A549 (cell line): Measurements from ENCODE around the gene PCBP3. TPM values are rescaled to one million over a fixed set of nuclear protein-coding genes. Genes with fewer than 3 reads are reported as not detected.

ENCODE experiments used
- ATAC-seq, 2 experiments: fragments of 200-7000 bp in 1 of 2; fragments of >200 bp in 1 of 2; cut with Nextera tagmentation in 1 of 2; cut with Tn5 transposase in 1 of 2; 3 replicates each; pipeline versions ENCODE4 v1.8.0 to v1.9.1; 2018 to 2020; ENCODE audit warnings: mild to moderate bottlenecking in 1 of 2, moderate library complexity in 1 of 2
- CTCF ChIA-PET: fragments of 300-600 bp; sonication (Branson Sonifier 250); formaldehyde crosslinking; extraction: SDS; loops from one replicate; lab custom pipeline; 2021; ENCODE audit warnings: antibody characterized with exemption, inconsistent platforms; lab: Yijun Ruan, JAX
- POLR2A ChIA-PET: fragments of 350-600 bp; formaldehyde crosslinking; extraction: SDS; loops from one replicate; lab custom pipeline; 2021; ENCODE audit warnings: antibody characterized with exemption, inconsistent platforms; lab: Yijun Ruan, JAX
- DNase-seq, 2 experiments: peaks; one replicate each; pipeline versions ENCODE4 v3.0.0 to v3.0.0-alpha.2; 2011 to 2016; ENCODE audit warnings: low read depth in 1 of 2, low spot score in 1 of 2
- FAIRE-seq: peaks from 2 replicates; lab custom pipeline; 2011; peaks lifted over from hg19 to GRCh38; lab: Jason Lieb, UNC
- H3K27ac ChIP-seq, 2 experiments: fragments of >200 bp; sonication (Bioruptor Twin); formaldehyde crosslinking; 3 replicates each; pipeline ENCODE4 v1.5.1; 2016 to 2017
- H3K4me1 ChIP-seq: fragments of >200 bp; sonication (Bioruptor Twin); formaldehyde crosslinking; 3 replicates; pipeline ENCODE4 v1.6.1; 2016
- H3K4me2 ChIP-seq: fragments of >200 bp; sonication (Bioruptor Twin); formaldehyde crosslinking; 3 replicates; pipeline ENCODE4 v1.6.1; 2016
- H3K4me3 ChIP-seq: fragments of >200 bp; sonication (Bioruptor Twin); formaldehyde crosslinking; 3 replicates; pipeline ENCODE4 v1.5.1; 2016
- H3K9me3 ChIP-seq: fragments of >200 bp; sonication (Bioruptor Twin); formaldehyde crosslinking; 3 replicates; pipeline ENCODE4 v1.6.1; 2016
- CHD2 ChIP-seq: fragments of 150-350 bp; IDR thresholded peaks from 2 replicates; pipeline ENCODE4 v1.6.1; 2014; ENCODE audit warnings: low read length; ENCODE audit not compliant: partially characterized antibody
- CHD4 ChIP-seq: fragments of 200-600 bp; sonication (generic); IDR thresholded peaks from 2 replicates; pipeline ENCODE4 v1.6.1; 2016; ENCODE audit warnings: antibody characterized with exemption, mild to moderate bottlenecking, borderline replicate concordance
- EHF ChIP-seq: fragments of 250-450 bp; sonication (Bioruptor Pico); IDR thresholded peaks from 2 replicates; pipeline ENCODE4 v1.5.0; 2020; ENCODE audit warnings: mild to moderate bottlenecking
- FOSL2 ChIP-seq, 2 experiments: fragments of 450-650 bp in 1 of 2; fragments of >200 bp in 1 of 2; sonication (Bioruptor Twin) in 1 of 2; formaldehyde crosslinking; IDR thresholded peaks; 2 replicates each; pipeline versions ENCODE4 v1.5.0 to v1.6.1; 2016 to 2020; ENCODE audit warnings: mild to moderate bottlenecking in 1 of 2, moderate library complexity in 1 of 2
- FOXS1 ChIP-seq: fragments of 250-450 bp; sonication (Bioruptor Pico); IDR thresholded peaks from 2 replicates; pipeline ENCODE4 v1.5.0; 2020; ENCODE audit warnings: mild to moderate bottlenecking, moderate library complexity
- GATA3 ChIP-seq: IDR thresholded peaks from 2 replicates; pipeline ENCODE4 v1.6.1; 2012; ENCODE audit warnings: borderline replicate concordance
- HOXA7 ChIP-seq: fragments of 250-450 bp; sonication (Bioruptor Pico); IDR thresholded peaks from 2 replicates; pipeline ENCODE4 v1.5.0; 2020; ENCODE audit warnings: mild to moderate bottlenecking, moderate library complexity
- KDM5A ChIP-seq: fragments of 200-600 bp; sonication (generic); IDR thresholded peaks from 2 replicates; pipeline ENCODE4 v1.6.1; 2016; ENCODE audit warnings: antibody characterized with exemption, mild to moderate bottlenecking
- MAFK ChIP-seq: fragments of 450-650 bp; IDR thresholded peaks from 2 replicates; pipeline ENCODE4 v1.6.1; 2014; ENCODE audit not compliant: partially characterized antibody
- MAZ ChIP-seq: fragments of 150-350 bp; IDR thresholded peaks from 2 replicates; pipeline ENCODE4 v1.6.1; 2014; ENCODE audit warnings: antibody characterized with exemption, low read depth, low read length, borderline replicate concordance
- MYC ChIP-seq: IDR thresholded peaks from 2 replicates; pipeline ENCODE4 v1.6.1; 2012; ENCODE audit warnings: mild to moderate bottlenecking, inconsistent platforms, low read length, improper control_type of control experiment, borderline replicate concordance
- NPAS2 ChIP-seq: fragments of 250-450 bp; sonication (Bioruptor Pico); IDR thresholded peaks from 2 replicates; pipeline ENCODE4 v1.8.0; 2022; ENCODE audit warnings: mild to moderate bottlenecking, moderate library complexity, borderline replicate concordance
- RARB ChIP-seq: fragments of 250-450 bp; sonication (Bioruptor Pico); IDR thresholded peaks from 2 replicates; pipeline ENCODE4 v1.8.0; 2021; ENCODE audit warnings: mild to moderate bottlenecking, moderate library complexity
- RCOR1 ChIP-seq: fragments of 150-350 bp; IDR thresholded peaks from 2 replicates; pipeline ENCODE4 v1.6.1; 2014; ENCODE audit warnings: antibody characterized with exemption, low read length, low read depth
- TFCP2L1 ChIP-seq: fragments of 250-450 bp; sonication (Bioruptor Pico); IDR thresholded peaks from 2 replicates; pipeline ENCODE4 v1.5.0; 2021; ENCODE audit warnings: mild to moderate bottlenecking
- TP53 ChIP-seq: fragments of 250-450 bp; sonication (Bioruptor Pico); IDR thresholded peaks from 2 replicates; pipeline ENCODE4 v1.5.0; 2021; ENCODE audit warnings: mild to moderate bottlenecking, moderate library complexity
- ZFP36 ChIP-seq: fragments of 450-650 bp; IDR thresholded peaks from 2 replicates; pipeline ENCODE4 v1.6.1; 2014; ENCODE audit warnings: borderline replicate concordance; ENCODE audit not compliant: partially characterized antibody
- ZNF302 ChIP-seq: fragments of 250-450 bp; sonication (Bioruptor Pico); IDR thresholded peaks from 2 replicates; pipeline ENCODE4 v1.9.0; 2021; ENCODE audit warnings: inconsistent platforms, mild to moderate bottlenecking, moderate library complexity
- WGBS: methylation state at CpG from one replicate; pipeline ENCODE4 v1.1.6; 2017; ENCODE audit errors: missing lambda C conversion rate; 5-methylcytosine and 5-hydroxymethylcytosine counted together
- polyA plus RNA-seq, 4 experiments: library from polyadenylated mRNA; depleted of rRNA in 3 of 4; stranded (reverse); fragments of >200 nt; fragmentation: RNase III in 1 of 4; extraction: RNeasy Plus Mini Kit Qiagen cat#74134 plus additional on column Dnase treatment in 1 of 4; gene quantifications; 2 replicates in 3 of 4; 3 replicates in 1 of 4; pipeline ENCODE4 v1.2.3, GENCODE V29; 2011 to 2017
- TF ChIP-seq, protein P1 (sequence below): fragments of >200 bp; sonication (Bioruptor Twin); formaldehyde crosslinking; IDR thresholded peaks from 2 replicates; pipeline ENCODE4 v1.6.1; 2016
- TF ChIP-seq, protein P2 (sequence below): fragments of 250-450 bp; sonication (Bioruptor Pico); IDR thresholded peaks from 2 replicates; pipeline ENCODE4 v1.5.0; 2021; ENCODE audit warnings: mild to moderate bottlenecking, moderate library complexity, borderline replicate concordance
- TF ChIP-seq, protein P3 (sequence below): fragments of >200 bp; sonication (Bioruptor Twin); formaldehyde crosslinking; IDR thresholded peaks from 3 replicates; pipeline ENCODE4 v1.5.1; 2016
- TF ChIP-seq, protein P4 (sequence below): fragments of 200-600 bp; sonication (generic); IDR thresholded peaks from 2 replicates; pipeline ENCODE4 v1.6.1; 2016; ENCODE audit warnings: antibody characterized with exemption, mild to moderate bottlenecking, moderate library complexity
- TF ChIP-seq, protein P5 (sequence below): IDR thresholded peaks from 2 replicates; pipeline ENCODE4 v1.6.1; 2012

PCBP3 gene
- polyA plus RNA-seq, 2 of the 4 experiments (the other 2 are of a cell fraction), result 0.30 to 0.34 TPM

DNA sequence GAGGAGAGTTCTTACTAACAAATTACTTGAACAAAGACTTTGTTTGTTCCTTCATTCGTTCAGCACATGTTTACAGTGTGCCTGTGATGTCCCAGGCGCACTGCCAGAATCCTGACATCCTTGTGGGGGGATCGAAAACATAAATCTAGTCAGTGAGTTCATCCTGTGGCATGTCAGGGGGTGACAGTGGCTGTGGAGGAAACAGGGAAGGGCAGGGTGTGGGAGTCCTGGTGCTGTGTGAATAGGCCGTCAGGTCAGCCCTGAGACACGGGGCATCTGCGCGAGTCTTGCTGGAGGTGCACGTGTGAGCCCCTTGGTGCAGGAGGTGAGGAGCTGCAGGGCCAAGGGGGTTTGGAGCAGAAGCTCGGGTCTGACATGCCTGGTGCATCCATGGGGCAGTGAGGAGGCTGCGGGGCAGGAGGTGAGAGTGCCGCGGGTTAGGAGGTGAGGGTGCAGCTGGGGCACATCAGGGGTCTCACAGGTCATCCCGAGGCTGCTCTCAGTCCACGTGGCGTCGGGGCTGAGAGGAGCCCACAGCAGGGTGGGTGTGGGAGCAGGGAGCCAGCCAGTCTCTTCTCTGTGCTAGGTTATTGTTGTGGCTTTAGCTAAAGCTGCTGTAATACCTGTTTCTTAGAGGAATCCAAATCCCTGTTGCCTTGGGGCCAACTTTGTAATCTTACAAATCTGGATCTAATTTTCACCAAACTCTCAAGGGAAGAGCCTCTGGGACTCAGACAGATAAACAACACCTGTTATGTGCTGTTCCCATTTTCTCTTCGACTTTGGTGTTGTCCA, 93.4 kb downstream of the PCBP3 start:
- POLR2A ChIA-PET, result no interaction called here
- H3K4me1 ChIP-seq, result no peaks in the 10 kb centered on the region

DNA sequence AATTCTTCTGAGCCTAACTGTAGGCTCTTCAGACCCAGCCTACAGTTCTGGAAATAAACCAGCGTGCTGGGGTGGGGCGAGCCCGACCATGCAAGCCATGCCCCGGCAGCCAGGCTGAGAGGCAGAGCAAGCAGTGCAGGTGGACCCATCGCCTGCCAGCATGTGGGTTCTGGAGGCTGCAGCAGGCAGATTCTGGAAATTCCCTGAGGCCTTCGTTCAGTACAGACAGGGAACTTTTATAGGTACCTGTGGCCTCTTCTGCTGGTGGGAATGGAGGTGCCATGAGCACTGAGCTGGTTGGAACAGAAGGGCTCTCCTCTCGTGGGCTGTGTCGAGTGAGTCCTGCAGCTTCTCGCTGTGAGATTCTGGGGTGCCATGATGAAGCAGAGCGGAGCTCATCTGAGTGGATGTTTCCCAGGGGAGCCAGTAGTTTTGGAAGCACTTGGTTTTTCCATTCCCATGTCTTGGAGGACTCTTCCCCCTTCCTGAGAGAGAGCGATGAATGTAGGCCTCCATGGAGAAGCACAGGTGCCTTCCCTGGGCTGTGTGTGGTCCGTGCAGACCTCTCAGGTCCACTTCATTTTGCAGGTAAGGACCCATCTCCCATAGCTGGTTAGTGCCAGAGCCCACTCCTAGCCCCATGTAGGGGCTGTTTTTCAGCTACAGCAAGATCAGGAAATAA, 94.1 kb downstream of the PCBP3 start:
- H3K27ac ChIP-seq, result no peak overlapping the region

More for the DNA sequence above, 93.4 kb downstream of the PCBP3 start:
- no peak overlapping the region for H3K4me2 ChIP-seq
- H3K4me3 ChIP-seq, result no peak overlapping the region
- no peak overlapping the region for H3K27ac ChIP-seq
- no peak for FAIRE-seq
- no peak for DNase-seq
- TF ChIP-seq MAFK (no peak), TP53 (CRISPR knock-in tag) (no peak), MYC (no peak), CHD2 (no peak), NPAS2 (no peak), TFCP2L1 (no peak)
- TF ChIP-seq, protein P1, sequence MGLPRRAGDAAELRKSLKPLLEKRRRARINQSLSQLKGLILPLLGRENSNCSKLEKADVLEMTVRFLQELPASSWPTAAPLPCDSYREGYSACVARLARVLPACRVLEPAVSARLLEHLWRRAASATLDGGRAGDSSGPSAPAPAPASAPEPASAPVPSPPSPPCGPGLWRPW, result no peak
- TF ChIP-seq, all 56 proteins: peak for 0
- CTCF ChIA-PET, result interaction anchor here (0.7 to 1.7 kb wide), 3 partner anchors 16 to 180 kb away, joined by 3 read pairs; no protein-coding TSS in a partner anchor
- 58% methylated on average over 9 of the region's 17 CpGs for WGBS
- H3K9me3 ChIP-seq, result no peaks in the 10 kb centered on the region
- no peak for ATAC-seq

More for the DNA sequence above, 94.1 kb downstream of the PCBP3 start:
- Histone ChIP-seq H3K4me3 (no peak overlapping the region), H3K4me1 (no peaks in the 10 kb centered on the region), H3K4me2 (no peak overlapping the region), H3K9me3 (no peaks in the 10 kb centered on the region)
- WGBS, result 69% methylated on average over 10 of the region's 12 CpGs
- FAIRE-seq, result no peak
- CTCF ChIA-PET, result interaction anchor here (0.7 to 1.1 kb wide), 2 partner anchors 17 to 49 kb away, joined by 3 read pairs; no protein-coding TSS in a partner anchor
- POLR2A ChIA-PET, result no interaction called here
- TF ChIP-seq GATA3 (no peak), HOXA7 (no peak), ZNF302 (CRISPR knock-in tag) (no peak), MAFK (no peak), FOSL2 (IDR thresholded peaks at IDR 0.05) (no peak), FOSL2 (CRISPR knock-in tag; IDR thresholded peaks at IDR 0.05) (no peak), RARB (CRISPR knock-in tag) (no peak), KDM5A (no peak), MYC (no peak), EHF (CRISPR knock-in tag) (no peak), FOXS1 (CRISPR knock-in tag) (no peak), MAZ (no peak), RCOR1 (no peak), TP53 (CRISPR knock-in tag) (no peak), CHD4 (no peak), ZFP36 (no peak)
- TF ChIP-seq, protein P2, sequence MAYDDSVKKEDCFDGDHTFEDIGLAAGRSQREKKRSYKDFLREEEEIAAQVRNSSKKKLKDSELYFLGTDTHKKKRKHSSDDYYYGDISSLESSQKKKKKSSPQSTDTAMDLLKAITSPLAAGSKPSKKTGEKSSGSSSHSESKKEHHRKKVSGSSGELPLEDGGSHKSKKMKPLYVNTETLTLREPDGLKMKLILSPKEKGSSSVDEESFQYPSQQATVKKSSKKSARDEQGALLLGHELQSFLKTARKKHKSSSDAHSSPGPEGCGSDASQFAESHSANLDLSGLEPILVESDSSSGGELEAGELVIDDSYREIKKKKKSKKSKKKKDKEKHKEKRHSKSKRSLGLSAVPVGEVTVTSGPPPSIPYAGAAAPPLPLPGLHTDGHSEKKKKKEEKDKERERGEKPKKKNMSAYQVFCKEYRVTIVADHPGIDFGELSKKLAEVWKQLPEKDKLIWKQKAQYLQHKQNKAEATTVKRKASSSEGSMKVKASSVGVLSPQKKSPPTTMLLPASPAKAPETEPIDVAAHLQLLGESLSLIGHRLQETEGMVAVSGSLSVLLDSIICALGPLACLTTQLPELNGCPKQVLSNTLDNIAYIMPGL (CRISPR knock-in tag), result no peak
- TF ChIP-seq, protein P3, sequence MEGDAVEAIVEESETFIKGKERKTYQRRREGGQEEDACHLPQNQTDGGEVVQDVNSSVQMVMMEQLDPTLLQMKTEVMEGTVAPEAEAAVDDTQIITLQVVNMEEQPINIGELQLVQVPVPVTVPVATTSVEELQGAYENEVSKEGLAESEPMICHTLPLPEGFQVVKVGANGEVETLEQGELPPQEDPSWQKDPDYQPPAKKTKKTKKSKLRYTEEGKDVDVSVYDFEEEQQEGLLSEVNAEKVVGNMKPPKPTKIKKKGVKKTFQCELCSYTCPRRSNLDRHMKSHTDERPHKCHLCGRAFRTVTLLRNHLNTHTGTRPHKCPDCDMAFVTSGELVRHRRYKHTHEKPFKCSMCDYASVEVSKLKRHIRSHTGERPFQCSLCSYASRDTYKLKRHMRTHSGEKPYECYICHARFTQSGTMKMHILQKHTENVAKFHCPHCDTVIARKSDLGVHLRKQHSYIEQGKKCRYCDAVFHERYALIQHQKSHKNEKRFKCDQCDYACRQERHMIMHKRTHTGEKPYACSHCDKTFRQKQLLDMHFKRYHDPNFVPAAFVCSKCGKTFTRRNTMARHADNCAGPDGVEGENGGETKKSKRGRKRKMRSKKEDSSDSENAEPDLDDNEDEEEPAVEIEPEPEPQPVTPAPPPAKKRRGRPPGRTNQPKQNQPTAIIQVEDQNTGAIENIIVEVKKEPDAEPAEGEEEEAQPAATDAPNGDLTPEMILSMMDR, result no peak
- TF ChIP-seq, protein P4, sequence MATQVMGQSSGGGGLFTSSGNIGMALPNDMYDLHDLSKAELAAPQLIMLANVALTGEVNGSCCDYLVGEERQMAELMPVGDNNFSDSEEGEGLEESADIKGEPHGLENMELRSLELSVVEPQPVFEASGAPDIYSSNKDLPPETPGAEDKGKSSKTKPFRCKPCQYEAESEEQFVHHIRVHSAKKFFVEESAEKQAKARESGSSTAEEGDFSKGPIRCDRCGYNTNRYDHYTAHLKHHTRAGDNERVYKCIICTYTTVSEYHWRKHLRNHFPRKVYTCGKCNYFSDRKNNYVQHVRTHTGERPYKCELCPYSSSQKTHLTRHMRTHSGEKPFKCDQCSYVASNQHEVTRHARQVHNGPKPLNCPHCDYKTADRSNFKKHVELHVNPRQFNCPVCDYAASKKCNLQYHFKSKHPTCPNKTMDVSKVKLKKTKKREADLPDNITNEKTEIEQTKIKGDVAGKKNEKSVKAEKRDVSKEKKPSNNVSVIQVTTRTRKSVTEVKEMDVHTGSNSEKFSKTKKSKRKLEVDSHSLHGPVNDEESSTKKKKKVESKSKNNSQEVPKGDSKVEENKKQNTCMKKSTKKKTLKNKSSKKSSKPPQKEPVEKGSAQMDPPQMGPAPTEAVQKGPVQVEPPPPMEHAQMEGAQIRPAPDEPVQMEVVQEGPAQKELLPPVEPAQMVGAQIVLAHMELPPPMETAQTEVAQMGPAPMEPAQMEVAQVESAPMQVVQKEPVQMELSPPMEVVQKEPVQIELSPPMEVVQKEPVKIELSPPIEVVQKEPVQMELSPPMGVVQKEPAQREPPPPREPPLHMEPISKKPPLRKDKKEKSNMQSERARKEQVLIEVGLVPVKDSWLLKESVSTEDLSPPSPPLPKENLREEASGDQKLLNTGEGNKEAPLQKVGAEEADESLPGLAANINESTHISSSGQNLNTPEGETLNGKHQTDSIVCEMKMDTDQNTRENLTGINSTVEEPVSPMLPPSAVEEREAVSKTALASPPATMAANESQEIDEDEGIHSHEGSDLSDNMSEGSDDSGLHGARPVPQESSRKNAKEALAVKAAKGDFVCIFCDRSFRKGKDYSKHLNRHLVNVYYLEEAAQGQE, result no peak
- TF ChIP-seq, protein P5, sequence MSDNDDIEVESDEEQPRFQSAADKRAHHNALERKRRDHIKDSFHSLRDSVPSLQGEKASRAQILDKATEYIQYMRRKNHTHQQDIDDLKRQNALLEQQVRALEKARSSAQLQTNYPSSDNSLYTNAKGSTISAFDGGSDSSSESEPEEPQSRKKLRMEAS, result no peak
- TF ChIP-seq, all 56 proteins: peak for 0
- no peak; a peak in 1 of 6 replicates for ATAC-seq
- no peak for DNase-seq
